Glomerular visceral epithelial cell (primary cell): Measurements from ENCODE around the gene RGS4.

Source experiments
- DNase-seq: peaks from one replicate; pipeline ENCODE4 v3.0.0-alpha.2; 2016; ENCODE audit errors: extremely low spot score

The RGS4 gene

DNA sequence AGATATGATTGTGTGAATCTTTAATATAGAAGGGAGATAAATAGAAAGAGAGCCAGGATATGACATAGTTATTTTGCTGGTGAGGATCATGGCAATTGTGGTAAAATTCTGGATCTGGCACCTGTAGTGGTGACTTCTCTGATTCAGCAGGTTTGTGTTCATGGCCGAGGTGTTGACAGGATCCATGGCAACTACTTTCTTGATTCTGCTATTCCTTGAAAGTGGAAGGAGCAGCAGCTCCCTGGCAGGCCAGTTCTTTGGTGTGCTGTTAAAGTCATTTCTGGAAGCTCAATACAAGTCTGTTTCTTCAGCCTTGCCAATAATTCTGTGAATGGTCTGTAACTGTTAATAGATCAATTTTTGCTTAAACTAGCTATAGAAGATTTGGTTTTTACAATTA is 33.4 kb downstream of the RGS4 start:
- no peak for DNase-seq

DNA sequence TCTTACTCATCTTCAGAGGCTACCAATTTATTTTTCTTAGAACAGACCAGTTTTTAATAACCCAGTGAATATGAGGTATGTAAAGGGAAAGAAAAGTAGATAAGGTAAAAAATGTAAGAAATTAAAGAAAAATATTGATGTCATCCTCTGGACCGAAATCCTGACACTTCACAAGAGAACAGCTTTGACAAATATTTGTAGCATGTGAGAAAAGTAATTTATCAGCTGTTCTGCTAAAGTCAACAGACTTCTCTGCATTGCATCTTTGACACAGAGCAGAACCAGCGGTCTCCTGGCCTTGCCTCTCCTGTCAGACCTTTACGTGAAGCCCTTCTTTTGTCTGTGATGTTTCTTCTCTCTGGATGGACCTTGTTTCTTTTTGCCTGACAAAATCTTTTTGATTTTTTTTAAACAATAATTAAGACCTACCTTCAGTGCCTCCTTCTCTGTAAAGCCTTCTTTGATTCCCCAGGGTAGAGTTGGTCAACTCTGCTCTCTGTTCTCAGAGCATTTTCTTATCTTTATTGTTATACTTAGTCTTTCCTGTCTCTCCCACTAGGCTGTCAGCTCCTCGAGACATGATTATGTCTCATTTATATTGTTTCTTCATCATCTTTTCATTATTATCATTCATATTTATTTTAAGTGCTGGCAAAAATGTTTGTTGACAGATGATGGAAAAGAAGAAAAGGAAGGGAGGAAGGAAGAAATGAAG is 35.4 kb downstream of the RGS4 start:
- no peak for DNase-seq

DNA sequence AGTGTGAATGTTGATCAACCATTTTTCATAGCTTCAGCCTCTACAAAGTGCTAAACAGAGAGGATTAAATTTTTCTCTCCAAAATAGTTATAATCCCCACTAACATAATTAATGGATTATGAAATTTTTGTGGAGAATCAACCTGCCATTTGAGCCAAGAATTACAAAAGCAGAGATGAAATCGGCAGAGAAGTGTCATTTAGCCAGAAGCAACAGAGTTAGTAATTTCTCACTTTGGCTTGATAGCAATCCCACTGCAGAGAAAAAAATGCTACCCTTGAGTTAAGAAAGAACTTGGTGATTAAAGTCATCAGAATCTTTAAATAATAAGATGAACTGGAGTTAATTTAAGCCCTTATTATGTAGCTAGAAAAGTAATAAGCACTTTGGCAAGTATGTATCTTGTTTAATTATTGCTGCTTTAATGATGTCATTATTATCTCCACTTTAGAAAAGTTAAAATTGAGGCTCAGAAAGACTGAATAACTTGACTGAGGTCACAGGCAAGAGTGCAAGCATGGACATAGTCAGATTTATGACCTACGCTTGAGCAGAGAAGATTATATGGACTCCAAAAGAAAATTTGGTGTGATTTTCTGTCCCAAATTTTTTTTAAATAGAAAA is 37.3 kb downstream of the RGS4 start:
- no peak for DNase-seq

DNA sequence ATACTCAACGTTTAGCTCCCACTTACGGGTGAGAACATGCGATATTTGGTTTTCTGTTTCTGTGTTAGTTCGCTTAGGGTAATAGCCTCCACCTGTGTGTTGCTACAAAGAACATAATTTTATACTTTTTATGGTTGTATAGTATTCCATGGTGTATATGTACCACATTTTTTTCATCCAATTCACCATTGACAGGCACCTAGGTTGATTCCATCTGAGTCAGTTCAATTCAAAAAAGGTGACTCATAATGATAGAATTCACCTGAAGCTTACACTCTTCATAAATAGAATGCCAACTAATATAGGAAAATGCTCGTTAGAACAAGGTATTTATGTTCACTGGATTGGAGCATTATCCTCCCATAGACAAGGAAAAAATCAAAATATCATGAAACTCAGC is 38.5 kb downstream of the RGS4 start:
- no peak for DNase-seq

DNA sequence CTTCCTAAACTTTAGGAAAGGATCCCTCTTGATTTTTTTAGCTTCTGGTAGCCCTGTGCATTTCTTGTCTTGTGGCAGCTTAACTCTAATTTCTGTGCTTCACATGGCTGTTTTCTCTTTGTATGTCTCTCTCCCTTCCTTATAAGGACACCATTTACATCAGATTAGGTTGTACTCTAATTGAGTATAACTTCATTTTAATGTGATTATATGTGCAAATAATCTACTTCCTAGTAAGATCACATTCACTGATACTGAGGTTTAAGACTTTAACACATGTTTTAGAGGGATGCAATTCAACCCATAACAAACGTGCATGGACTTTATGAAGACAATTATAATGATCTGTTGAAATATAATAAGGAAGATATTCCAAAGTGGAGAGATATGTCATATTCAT is 46.7 kb downstream of the RGS4 start:
- no peak for DNase-seq

DNA sequence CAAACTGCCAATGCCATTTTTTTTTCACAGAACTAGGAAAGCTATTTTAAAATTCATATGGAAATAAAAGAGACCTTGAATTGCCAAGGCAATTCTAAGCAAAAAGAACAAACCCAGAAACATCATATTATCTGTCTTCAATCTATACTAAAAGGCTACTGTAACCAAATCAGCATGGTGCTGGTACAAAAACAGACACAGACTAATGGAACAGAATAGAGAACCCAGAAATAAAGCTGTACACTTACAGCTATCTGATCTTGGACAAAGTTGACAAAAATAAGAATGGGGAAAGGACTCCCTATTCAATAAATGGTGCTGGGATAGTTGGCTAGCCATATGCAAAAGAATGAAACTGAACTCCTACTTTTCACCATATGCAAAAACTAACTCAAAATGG is 50.5 kb downstream of the RGS4 start:
- DNase-seq, result no peak

DNA sequence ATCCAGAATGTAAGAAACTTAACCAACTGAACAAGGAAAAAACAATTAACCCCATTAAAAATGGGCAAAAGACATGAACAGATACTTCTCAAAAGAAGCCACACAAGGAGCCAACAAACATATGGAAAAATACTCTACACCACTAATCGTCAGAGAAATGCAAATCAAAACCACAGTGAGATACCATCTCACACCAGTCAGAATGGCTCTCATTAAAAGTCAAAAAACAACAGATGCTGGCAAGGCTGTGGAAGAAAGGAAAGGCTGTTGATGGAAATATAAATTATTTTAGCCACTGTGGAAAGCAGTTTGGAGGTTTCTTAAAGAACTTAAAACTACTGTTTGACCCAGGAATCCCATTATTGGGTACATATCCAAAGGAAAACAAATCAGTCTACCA is 51.2 kb downstream of the RGS4 start:
- no peak for DNase-seq

DNA sequence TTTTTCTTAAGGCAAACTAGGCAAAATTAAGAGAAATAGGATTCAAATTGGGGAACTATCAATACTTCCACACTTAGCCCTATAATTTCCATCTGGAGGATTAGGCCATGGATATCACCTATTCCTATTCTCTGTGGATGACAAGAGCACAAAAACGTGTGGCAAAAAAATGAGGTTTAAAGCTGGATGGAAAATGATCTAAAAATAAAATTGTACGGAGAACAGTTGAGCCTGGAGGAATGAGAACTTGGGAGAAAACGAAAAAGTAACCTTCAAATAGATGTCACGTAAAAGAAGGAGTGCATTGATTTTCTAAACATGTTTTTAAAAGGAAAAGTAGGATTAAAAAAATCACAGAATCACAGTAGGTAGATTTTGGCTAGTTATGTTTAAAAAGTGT is 55.7 kb downstream of the RGS4 start:
- no peak for DNase-seq
